ENCODE results near the gene PRRC2B. TPM values are rescaled to one million over a fixed set of nuclear protein-coding genes. Genes with fewer than 3 reads are reported as not detected.

The PRRC2B gene
- total RNA-seq, 1 experiment from 2014 or later: 200 TPM

GRCh38 chr9:131475956-131476776, 82.3 kb downstream of the PRRC2B start:
- in situ Hi-C loops (cut with HindIII; ENCODE audit: low pct_unique_long_range_greater_than_20kb, low sequenced_read_pairs): no loop called here
- no TSS peak for BruUV-seq (replicated peaks)
- H3K27ac ChIP-seq (ENCODE audit: low read length): no peak overlapping the region
- ChIA-PET CTCF (no interaction called here), POLR2A (no interaction called here)
- no peak for TF ChIP-seq REST (IDR thresholded peaks at IDR 0.05; ENCODE audit: insufficient read depth in 1 of 2, low read depth in 2 of 2, low read length in 1 of 2)
- peak; percentile 65 for TF ChIP-seq CTCF (IDR thresholded peaks at IDR 0.05)
- H3K4me3 ChIP-seq (ENCODE audit: low read depth in 2 of 2, low read length in 2 of 2): no peak overlapping the region
- peaks cover 30% of the 10 kb centered on the region for H3K36me3 ChIP-seq (ENCODE audit: control insufficient read depth, insufficient read depth, low read length)
- H3K27me3 ChIP-seq (ENCODE audit: control insufficient read depth, insufficient read depth, low read length): no peaks in the 10 kb centered on the region
- DNase-seq (ENCODE audit: low read depth, low spot score) (no peak), ATAC-seq (0 out of 2 replicates have a peak, but pooled peaks have one; percentile 54)
- no peaks in the 10 kb centered on the region for H3K9me3 ChIP-seq (ENCODE audit: control insufficient read depth, insufficient read depth, low read depth, low read length)
- intact Hi-C loops (cut with micrococcal nuclease; ENCODE audit: unreplicated experiment): no loop called here
- H3K4me1 ChIP-seq (ENCODE audit: control insufficient read depth, insufficient read depth, low read length): no peaks in the 10 kb centered on the region

GRCh38 chr9:131476777-131477345, 83.0 kb downstream of the PRRC2B start:
- intact Hi-C loops (cut with micrococcal nuclease; ENCODE audit: unreplicated experiment): no loop called here
- no peaks in the 10 kb centered on the region for H3K4me1 ChIP-seq (ENCODE audit: control insufficient read depth, insufficient read depth, low read length)
- no peak overlapping the region for H3K27ac ChIP-seq (ENCODE audit: low read length)
- H3K9me3 ChIP-seq (ENCODE audit: control insufficient read depth, insufficient read depth, low read depth, low read length): no peaks in the 10 kb centered on the region
- ChIA-PET CTCF (no interaction called here), POLR2A (no interaction called here)
- BruUV-seq (replicated peaks): no TSS peak
- peaks cover 25% of the 10 kb centered on the region for H3K36me3 ChIP-seq (ENCODE audit: control insufficient read depth, insufficient read depth, low read length)
- ATAC-seq (no peak), DNase-seq (ENCODE audit: low read depth, low spot score) (no peak)
- H3K4me3 ChIP-seq (ENCODE audit: low read depth in 2 of 2, low read length in 2 of 2): no peak overlapping the region
- H3K27me3 ChIP-seq (ENCODE audit: control insufficient read depth, insufficient read depth, low read length): no peaks in the 10 kb centered on the region
- TF ChIP-seq REST (IDR thresholded peaks at IDR 0.05; ENCODE audit: insufficient read depth in 1 of 2, low read depth in 2 of 2, low read length in 1 of 2) (no peak), CTCF (IDR thresholded peaks at IDR 0.05) (no peak), SIN3A (IDR thresholded peaks at IDR 0.05; ENCODE audit: borderline replicate concordance, insufficient read depth, low read depth, low read length) (no peak), POLR2AphosphoS5 (IDR thresholded peaks at IDR 0.05; ENCODE audit: low read depth, low read length) (no peak), TCF7L2 (IDR thresholded peaks at IDR 0.05; ENCODE audit: low read depth, low read length) (no peak)
- in situ Hi-C loops (cut with HindIII; ENCODE audit: low pct_unique_long_range_greater_than_20kb, low sequenced_read_pairs): no loop called here

Data from Panc1 (cell line).